Suppressor macrophage (primary cell): ENCODE results near the gene CENPV.
"Not testable (repeated sequence)": the region's sequence is repeated elsewhere in the genome, so short reads cannot be mapped to it uniquely, and the experiment has no call there.

ENCODE experiments used
- DNase-seq, 4 experiments: peaks; one replicate each; pipeline ENCODE4 v3.0.0-alpha.2; 2020 to 2022
- total RNA-seq, 17 experiments: gene quantifications; one replicate each; lab custom pipeline; 2026; ENCODE audit warnings: mixed read lengths in 6 of 17, inconsistent platforms in 3 of 17; lab: John Stamatoyannopoulos, UW

Gene CENPV
- 1.1 to 10.2 (median 3.5) reads per million in 17 experiments for total RNA-seq

DNA sequence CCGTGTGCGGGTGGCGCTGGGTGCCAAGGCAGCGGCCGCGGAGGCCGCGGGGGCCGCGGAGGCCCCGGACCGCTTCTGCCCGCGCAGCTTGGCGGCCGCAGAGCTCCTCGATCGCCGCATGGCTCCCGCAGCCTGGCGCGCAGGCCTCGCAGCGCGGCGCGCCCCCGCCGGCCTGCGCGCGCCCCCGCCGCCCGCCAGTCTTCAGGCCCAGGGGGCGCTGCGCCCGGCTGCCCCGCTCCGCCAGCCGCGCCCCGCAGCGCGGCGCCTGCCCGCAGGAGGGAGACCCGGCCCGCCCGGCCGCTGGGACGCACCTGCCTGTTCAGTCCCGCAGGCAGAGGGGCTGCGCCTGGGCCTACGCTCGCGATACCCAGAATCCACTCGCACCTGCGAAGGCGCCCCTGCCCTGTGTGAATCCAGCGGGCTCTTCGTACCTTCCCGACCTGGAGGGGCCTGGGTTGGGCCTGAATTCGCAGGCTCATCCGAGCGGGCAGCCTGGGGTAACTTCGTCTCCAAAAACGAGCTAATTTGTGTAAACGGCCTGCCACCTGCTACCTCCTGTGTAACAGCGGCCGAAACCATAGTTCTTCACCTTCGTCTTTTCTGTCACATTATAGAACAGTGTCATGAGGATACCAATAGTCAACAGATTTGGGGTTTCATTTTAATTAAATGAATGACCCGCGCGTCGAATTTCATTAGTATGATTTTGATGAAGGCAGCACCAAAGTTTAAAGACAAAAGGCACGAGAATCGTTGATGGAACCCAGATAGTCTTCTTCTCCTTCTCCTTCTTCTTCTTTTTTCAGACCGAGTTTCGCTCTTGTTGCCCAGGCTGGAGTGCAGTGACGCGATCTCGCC lies at the start of gene CENPV:
Gene CENPV, minus strand, starts transcription at position 153 of the 858 bp plus-strand sequence. Its CDS starts 33 bp downstream, at position 120.
- peak; percentile 43 to 84 (median 60) for DNase-seq

DNA sequence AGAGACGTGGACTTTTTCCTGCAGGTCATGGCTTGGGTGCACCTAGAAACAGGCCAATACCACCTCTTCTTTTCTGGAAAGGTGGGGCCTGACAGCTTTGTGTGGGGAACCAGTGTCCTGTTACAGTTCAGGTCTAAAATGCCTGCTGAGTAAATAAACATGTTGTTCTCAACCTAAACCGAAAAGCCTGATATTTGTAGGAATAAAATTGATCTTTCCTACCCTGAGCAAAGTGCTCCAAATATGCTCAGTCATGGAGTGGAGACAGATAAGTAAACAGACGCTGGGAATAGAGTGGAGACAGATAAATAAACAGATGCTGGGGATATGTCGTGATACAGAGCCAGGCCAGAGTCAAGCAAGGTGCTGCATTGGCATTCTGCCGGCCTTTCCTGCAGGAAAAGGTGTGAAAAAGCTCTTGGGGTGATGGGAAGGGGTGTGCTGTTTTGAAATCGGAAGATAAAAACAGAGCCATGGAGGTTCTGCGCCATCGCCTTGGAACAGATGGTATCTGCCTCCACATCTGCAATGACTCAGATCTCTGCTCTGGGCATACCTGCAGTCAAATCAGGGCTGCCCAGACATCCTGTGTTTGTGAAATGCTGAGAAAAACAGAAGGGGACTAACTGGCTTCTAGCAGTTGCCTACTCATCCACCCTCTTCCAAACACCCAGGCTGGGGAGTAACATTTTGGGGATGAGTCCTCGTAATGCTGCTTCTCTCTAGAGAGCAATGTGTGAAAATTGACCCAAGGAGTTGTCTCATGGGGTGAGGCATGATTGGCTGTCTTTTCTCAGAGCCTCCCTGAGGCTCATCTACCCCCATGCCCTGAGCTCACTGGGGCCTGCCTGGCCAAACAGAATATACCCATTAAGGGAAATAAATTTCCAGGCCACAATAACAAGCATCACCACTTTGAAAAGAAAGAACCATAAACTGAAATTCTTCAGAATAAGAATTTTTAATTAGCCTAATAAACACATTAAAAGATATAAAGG lies 45.3 kb upstream of the CENPV start:
- no peak for DNase-seq

DNA sequence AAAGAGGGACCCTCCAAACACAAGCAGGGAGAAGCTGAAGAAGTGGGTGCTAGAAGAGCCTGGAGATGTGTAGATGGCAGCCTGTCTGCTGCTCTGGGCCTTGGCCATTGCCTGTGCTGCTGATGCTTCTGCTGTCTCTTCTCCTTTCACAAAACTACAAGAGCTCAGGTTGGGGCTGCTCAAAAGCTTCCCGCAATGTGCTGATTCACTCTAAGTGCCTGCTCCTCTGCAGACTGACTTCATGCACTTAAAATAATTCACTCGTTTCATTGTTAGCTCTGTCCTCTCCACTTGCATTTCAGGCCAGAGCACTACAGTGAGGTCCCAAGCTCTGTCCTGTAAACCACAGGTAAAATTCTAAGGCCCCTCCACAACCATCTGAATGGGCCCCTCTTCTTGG lies 43.4 kb upstream of the CENPV start:
- DNase-seq = not testable (repeated sequence)

DNA sequence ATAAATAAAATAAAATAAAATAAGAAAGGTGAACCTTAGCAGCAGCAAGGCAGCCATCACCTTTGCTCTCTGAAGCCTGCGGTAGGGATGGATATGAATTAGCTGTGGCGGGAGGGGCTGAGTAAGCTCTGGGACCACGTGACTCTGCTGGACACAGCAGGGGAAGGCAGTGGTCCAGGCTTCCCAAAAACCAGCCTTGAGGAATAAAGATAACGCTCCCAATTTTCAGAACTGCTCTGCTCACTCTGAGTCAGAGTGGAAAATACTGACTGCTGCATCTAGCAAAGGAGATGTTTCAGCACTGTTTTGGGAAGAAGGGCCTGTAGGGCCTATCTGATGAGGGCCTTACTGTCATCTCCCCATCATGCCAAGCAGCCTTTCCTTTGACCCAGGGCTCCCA lies 42.6 kb upstream of the CENPV start:
- DNase-seq = not testable (repeated sequence)

DNA sequence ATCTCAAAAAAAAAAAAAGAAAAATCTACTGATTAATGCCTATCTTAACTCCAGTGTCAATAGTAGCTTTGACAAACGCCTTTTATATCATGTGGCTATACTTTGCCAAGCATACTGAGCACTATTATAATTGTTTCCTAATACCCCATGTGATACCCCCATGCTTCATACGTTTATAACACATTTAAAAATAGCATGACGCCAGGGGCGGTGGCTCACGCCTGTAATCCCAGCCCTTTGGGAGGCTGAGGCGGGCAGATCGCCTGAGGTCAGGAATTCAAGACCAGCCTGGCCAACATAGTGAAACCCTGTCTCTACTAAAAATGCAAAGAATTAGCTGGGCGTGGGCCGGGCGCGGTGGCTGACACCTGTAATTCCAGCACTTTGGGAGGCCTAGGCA lies 39.2 kb upstream of the CENPV start:
- DNase-seq = not testable (repeated sequence)

DNA sequence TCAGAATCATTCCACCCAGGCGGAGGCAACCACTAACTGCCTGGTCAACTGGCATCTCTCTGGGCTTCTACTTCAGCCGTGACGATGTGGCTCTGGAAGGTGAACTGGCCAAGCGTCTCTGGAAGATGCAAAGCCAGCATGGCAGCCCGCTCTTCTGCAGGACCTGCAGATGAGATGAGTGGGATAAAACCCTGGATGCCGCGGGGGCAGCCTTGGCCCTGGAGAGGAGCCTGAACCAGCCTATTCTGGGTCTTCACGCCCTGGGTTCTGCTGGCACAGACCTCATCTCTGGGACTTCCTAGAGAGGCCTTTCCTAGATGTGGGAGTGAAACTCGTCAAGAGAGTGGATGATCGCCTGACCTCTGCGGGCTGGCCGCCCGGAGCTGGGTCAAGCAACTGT lies 38.2 kb upstream of the CENPV start:
- DNase-seq = no peak

DNA sequence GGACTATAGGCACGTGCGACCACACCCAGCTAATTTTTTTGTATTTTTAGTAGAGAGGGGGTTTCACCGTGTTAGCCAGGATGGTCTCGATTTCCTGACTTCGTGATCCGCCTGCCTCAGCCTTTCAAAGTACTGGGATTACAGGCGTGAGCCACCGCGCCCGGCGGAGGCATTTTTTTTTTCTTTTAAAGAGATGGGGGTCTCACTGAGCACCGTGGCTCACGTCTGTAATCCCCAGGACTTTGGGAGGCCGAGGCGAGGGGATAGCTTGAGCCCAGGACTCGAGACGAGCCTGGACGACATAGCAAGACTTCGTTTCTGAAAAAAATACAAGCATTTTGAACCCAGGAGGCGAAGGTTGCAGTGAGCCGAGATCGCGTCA lies 32.8 kb upstream of the CENPV start:
- not testable (repeated sequence) for DNase-seq

DNA sequence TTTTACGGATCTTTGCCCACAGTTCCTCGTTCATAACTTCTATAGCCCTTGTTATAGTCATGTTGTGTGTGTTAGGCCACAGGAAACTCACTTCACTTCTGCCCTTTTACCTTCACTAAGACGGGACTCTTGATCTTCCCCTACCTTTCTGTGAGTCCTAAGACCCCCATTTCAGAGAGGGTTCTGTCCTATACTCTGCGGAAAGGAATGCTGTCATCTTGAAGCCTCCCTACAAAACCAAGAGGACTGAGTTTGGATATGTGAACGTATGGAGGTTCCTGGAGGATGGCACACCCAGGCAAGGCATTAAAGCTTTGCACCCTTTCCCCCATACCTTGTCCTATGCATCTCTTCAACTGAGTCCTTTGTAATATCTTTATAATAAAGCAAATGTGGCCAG lies 31.3 kb upstream of the CENPV start:
- DNase-seq = no peak

DNA sequence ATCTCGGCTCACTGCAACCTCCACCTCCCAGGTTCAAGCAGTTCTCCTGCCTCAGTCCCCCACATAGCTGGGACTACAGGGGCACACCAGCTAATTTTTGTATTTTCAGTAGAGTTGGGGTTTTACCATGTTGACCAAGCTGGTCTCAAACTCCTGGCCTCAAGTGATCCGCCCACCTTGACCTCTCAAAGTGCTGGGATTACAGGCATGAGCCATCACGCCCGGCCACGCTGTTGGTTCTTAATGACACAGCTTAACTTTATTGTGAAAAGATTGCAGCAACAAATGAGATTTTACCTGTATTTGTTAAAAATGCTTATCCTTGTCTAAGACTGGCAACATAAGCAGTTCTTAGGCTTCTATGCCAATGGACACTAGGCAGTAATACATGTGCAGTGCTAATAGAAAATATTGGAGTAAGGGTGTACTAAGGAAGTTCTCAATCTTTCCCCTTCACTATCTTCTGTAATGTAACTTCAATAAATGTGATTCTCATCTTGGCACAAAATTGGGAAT lies 30.6 kb upstream of the CENPV start:
- no peak for DNase-seq

DNA sequence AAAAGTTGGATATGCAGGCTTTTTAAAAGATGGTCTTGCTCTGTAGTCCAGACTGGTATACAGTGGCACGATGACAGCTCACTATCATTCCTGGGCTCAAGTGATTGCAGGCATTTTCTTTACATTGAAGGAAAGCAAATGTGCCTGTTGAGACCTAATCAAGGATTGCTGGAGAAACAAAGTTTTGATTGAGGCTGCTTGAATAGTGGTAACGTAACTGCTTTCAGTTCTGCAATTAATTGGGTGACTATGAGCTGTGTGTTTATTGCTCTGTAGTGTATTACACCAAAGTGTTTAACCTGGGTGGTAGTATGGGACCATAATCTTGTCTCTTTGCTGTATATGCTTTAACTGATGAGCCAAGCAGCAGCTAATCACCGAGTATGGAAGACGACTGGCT lies 29.9 kb upstream of the CENPV start:
- DNase-seq = no peak

DNA sequence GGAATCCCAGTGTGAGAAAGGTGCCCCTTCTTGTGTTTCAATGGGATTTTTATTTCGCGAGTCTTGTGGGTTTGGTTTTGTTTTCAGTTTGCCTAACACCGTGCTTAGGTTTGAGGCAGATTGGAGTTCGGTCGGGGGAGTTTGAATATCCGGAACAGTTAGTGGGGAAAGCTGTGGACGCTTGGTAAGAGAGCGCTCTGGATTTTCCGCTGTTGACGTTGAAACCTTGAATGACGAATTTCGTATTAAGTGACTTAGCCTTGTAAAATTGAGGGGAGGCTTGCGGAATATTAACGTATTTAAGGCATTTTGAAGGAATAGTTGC lies 28.2 kb upstream of the CENPV start:
- peak; percentile 34 to 46 (median 43) for DNase-seq

DNA sequence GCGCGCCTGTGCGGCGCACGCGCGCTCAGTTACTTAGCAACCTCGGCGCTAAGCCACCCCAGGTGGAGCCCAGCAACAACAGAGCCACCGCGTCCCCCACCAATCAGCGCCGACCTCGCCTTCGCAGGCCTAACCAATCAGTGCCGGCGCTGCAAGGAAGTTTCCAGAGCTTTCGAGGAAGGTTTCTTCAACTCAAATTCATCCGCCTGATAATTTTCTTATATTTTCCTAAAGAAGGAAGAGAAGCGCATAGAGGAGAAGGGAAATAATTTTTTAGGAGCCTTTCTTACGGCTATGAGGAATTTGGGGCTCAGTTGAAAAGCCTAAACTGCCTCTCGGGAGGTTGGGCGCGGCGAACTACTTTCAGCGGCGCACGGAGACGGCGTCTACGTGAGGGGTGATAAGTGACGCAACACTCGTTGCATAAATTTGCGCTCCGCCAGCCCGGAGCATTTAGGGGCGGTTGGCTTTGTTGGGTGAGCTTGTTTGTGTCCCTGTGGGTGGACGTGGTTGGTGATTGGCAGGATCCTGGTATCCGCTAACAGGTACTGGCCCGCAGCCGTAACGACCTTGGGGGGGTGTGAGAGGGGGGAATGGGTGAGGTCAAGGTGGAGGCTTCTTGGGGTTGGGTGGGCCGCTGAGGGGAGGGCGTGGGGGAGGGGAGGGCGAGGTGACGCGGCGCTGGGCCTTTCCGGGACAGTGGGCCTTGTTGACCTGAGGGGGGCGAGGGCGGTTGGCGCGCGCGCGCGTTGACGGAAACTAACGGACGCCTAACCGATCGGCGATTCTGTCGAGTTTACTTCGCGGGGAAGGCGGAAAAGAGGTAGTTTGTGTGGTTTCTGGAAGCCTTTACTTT lies 27.6 kb upstream of the CENPV start, which contains the start of gene UBB:
Gene UBB, plus strand, starts transcription at position 452 of the 856 bp plus-strand sequence. CDS start 817 bp downstream, outside the sequence.
- DNase-seq = peak; percentile 95 to 98 (median 97)

DNA sequence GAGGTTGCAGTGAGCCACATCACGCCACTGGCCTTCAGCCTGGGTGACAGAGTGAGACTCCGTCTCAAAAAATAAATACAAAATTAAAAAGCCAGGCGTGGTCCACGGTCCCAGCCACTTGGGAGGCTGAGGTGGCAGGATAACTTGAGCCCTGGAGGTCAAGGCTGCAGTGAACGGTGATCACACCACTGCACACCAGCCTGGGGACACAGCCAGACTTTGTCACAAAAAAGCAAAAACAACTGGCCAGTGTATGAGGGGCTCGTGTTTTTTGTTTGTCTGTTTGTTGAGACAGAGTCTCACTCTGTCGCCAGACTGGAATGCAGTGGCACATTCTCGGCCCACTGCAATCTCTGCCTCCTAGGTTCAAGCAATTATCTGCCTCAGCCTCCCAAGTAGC lies 26.4 kb upstream of the CENPV start:
- DNase-seq = no peak

DNA sequence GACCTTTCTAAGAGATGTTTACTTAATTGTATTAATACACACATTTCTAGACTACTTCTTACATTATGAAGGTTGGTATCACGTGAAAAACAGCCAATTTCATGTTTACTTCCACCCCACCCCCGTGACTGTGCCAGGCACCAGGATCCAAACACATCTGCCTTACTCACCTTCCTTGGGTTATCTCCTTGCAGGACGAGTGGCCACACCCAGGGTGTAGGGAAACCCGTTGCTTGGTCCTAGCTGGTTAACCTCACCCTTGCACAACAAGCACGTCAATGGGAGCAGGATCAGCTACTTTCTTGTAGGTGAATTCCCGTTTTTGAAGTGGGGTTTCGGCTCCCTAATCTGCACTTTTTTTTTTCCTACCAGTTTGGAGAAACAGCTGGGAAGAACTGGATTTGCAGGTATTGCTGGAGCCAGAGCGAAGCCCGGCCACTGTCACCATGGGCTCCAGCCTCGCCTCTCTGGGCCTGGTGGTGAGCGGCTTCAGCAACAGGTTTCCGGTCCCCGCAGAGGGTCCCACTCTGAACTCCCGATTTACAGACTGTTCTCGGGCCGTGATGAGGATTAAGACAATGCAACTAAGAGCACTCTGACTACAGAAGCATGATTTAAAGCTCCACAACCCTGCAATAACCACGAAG lies 25.5 kb upstream of the CENPV start:
- no peak for DNase-seq

DNA sequence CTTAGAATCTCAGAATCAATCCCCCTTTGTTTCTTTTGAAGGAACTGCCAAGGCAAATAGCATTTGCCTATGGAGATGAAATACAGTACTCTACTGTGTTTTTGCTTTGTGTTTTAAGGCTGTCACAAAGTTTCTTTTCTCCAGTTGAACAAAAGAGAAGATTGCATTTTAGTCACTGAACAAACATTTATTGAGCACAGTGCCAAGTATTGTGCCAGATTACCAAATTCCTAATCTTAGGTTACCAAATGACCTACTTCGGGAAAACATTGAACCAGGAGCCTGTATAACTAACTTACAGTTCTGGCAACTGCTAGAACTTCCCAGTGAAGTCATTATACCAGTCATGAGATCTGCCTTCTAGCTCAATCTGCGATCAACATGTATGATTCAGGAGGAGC lies 24.7 kb upstream of the CENPV start:
- DNase-seq = no peak

DNA sequence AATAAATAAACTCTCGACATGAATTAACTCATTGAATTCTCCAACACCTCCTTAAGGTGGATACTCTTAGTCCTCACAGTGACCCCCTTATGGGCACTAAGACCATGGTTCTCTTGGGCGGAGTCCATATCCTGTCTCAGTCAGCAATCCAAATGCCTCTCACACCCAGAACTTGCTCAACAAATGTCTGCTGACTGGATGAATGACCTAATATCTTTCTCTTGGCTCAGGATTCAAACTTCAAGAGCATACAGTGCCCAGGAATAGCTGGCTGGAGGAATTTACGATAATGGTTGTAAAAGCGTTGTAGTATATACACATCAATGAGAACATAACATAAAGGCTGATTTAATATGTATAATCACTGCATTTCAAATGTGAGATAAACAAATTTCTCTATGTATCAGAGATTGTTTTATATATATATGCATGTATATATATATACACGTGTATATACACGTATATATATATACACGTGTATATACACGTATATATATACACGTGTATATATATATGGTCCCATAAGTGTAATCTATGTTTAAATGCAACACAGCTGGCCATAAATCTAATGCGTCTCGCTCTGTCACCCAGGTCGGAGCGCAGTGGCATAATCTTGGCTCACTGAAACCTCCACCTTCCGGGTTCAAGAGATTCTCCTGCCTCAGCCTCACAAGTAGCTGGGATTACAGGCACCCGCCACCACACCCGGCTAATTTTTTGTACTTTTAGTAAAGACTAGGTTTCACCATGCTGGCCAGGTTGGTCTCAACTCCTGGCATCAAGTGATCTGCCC lies 21.1 kb upstream of the CENPV start:
- DNase-seq = peak; percentile 42 to 68 (median 52)

DNA sequence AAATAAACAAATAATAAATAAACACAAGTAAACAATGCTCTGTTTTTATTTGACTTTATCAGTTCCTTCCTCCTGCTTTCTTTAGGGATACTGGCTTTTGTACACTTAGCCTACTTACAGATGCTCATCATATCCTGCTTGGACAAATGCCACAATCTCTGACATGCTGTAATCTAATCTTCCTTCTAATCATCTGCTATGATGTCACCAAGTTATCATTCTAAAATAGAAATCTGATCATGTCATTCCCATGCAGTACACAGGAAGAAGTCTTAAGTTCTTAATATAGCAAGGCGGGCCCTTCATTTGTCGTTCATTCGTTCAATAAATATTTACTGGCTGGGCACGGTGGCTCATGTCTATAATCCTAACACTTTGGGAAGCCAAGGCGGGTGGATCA lies 18.5 kb upstream of the CENPV start:
- peak; percentile 17 to 79 (median 42) for DNase-seq

DNA sequence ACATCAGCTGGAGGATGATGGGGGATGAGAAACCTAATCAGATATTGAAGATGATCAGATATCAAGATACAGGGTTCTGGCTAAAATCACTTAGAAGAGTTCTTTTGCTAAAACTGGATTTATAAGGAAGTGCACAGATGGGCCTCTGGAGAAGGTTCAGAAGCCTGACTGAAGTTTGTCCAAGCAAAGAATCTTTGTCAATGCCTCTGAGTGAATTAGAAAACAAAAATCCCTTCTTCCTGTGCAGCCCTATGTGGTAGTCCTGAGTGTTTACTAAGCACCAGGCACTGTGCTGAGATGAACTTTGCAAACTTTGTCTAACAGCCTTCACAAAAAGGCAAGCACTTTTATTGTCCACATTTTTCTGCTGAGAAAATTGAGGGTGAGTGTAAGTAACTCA lies 11.4 kb upstream of the CENPV start:
- DNase-seq = no peak

DNA sequence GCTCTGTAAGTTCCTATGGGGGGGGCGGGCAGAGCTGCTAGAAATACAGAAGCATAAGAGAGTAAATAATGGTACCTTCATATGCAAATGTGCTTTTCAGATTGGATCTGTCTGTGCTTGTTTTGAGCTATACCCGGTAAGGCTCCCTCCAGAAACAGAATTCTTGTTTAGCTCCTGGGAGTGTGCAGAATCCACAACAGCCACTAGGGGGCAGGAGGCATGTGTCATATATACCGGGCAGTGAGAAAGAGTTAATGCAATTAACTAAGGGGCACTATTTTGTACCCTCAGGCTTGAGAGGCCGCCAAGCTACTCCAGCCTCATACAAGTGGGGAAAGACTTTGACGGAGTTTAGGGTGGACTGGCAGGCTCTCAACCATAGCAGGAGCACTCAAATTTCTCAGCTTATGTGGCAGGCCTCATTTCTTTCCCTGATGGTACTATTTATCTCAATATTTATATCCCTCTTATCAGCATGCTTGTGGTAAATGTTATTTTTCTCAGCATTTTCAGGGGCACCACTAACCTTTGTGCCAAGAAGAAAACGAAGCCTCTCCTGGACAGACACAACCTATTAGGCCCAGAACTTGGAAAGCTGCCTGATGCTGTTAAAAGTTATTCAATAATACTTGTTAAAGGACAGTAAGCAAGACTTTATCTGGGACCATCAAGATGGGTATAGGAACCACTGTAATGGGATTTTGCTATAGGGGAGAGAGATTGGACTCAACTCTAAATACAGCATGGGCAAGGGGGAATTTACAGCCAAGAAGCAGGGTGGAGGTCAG lies 10.7 kb upstream of the CENPV start:
- peak; percentile 80 to 90 (median 86) for DNase-seq

DNA sequence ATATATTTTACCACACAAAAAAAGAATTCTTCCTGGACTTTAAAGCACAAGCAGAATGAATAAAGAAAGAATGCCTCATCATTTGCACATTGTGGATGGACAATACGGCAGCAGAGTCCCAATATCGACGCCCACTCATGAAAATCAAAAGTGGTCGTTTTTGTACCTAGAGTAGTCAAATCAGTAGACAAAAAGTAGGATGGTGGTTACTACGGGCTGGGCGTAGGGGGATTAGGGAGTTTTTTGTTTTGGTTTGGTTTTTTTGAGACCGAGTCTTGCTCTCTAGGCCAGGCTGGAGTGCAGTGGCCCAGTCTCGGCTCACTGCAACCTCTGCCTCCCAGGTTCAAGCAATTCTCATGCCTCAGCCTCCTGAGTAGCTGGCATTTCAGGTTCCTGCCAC lies 8.6 kb upstream of the CENPV start:
- no peak for DNase-seq
